Right lobe of liver (tissue), 6 donors: Measurements from ENCODE around the gene MBOAT1. TPM values are rescaled to one million over a fixed set of nuclear protein-coding genes. Genes with fewer than 3 reads are reported as not detected.

Source experiments
- ATAC-seq, 4 donors: fragments of 200-7000 bp; cut with Tn5 transposase; one replicate each; pipeline ENCODE4 v1.9.1; 2020; ENCODE audit warnings: mild to moderate bottlenecking in 4 of 4, moderate library complexity in 4 of 4
- DNase-seq, 3 donors: peaks; one replicate each; pipeline ENCODE4 v3.0.0-alpha.2; 2020
- H3K27ac ChIP-seq, 3 donors: fragments of 200-600 bp; one replicate each; pipeline ENCODE4 v1.8.0; 2022
- H3K27me3 ChIP-seq, 2 donors: fragments of 200-600 bp; one replicate each; pipeline ENCODE4 v1.8.0; 2022
- H3K36me3 ChIP-seq, 4 donors: fragments of 200-600 bp; sonication (generic) in 1 of 4; one replicate each; pipeline versions ENCODE4 v1.5.1 to v1.8.0; 2017 to 2022; ENCODE audit warnings: control low read depth in 1 of 4
- H3K4me1 ChIP-seq, 4 donors: fragments of 200-600 bp; sonication (generic) in 1 of 4; one replicate each; pipeline versions ENCODE4 v1.5.1 to v1.8.0; 2017 to 2022; ENCODE audit warnings: control low read depth in 1 of 4
- H3K4me3 ChIP-seq, 3 donors: fragments of 200-600 bp; one replicate each; pipeline ENCODE4 v1.8.0; 2022
- H3K9me3 ChIP-seq, 4 donors: fragments of 200-600 bp; sonication (generic) in 1 of 4; one replicate each; pipeline versions ENCODE4 v1.5.1 to v1.8.0; 2017 to 2022; ENCODE audit warnings: control low read depth in 1 of 4
- CTCF ChIP-seq, 4 donors: fragments of 200-600 bp in 3 of 4; fragments of 450-650 bp in 1 of 4; IDR thresholded peaks; one replicate each; pipeline versions ENCODE4 v1.5.1 to v1.8.0; 2016 to 2022; ENCODE audit warnings: antibody characterized with exemption in 4 of 4, mild to moderate bottlenecking in 2 of 4
- POLR2A ChIP-seq: fragments of 450-650 bp; IDR thresholded peaks from one replicate; pipeline ENCODE4 v1.6.1; 2017; ENCODE audit warnings: antibody characterized with exemption, mild to moderate bottlenecking
- WGBS: methylation state at CpG from one replicate; pipeline ENCODE4 v1.1.6; 2018; ENCODE audit warnings: low coverage, low lambda C conversion rate; ENCODE audit not compliant: insufficient coverage; ENCODE audit errors: missing lambda C conversion rate; 5-methylcytosine and 5-hydroxymethylcytosine counted together
- intact Hi-C, 2 donors: fragments of 100-400 bp; cut with DNase I; formaldehyde crosslinking; loops; one replicate each; pipeline versions ENCODE4 v1.11.2 to v1.14.1; 2022
- total RNA-seq, 6 experiments: library from RNA; depleted of rRNA in 2 of 6; stranded (reverse); fragments of >200 nt in 2 of 6; fragmentation: NEBNext Ultra II Directional in 3 of 6; extraction: Animal tissue kit (Norgen Biotek cat#: 25700) in 3 of 6; gene quantifications; one replicate each; pipeline versions ENCODE4 v1.1.0 to v1.2.4, GENCODE V29; 2016 to 2023
- donor health status: DM: no; HTN: yes; CAD: no.
- donor health status: DM: no; HTN: no; CAD: no.
- donor health status: DM: no; HTN: no; CAD: no.
- donor health status: DM: no; HTN: yes; CAD: no.
- donor health status: DM: no; HTN: yes; CAD: no.

Gene MBOAT1
- total RNA-seq, 6 experiments from 2014 or later: 3.6 to 10.0 (median 5.9) TPM

- H3K27me3 ChIP-seq: no peaks in the 10 kb centered on the region
- no peak overlapping the region for H3K27ac ChIP-seq
- ATAC-seq (no peak), DNase-seq (no peak)
- H3K9me3 ChIP-seq: no peaks in the 10 kb centered on the region
- H3K4me3 ChIP-seq: no peak overlapping the region
- H3K4me1 ChIP-seq: no peaks in the 10 kb centered on the region
- TF ChIP-seq CTCF (IDR thresholded peaks at IDR 0.05): no peak
- no peak for TF ChIP-seq POLR2A
- intact Hi-C loops: no loop called here
- WGBS: 81% methylated on average over 4 of the region's 4 CpGs
- H3K36me3 ChIP-seq: no peaks in the 10 kb centered on the region
These were observed 36.4 kb downstream of the MBOAT1 start for GRCh38 chr6:20175810-20176410.

GRCh38 chr6:20173833-20174792 is 38.2 kb downstream of the MBOAT1 start:
- no peaks in the 10 kb centered on the region for H3K9me3 ChIP-seq
- peak; percentile 15 to 33 (median 22) for ATAC-seq
- no peaks in the 10 kb centered on the region for H3K36me3 ChIP-seq
- H3K27me3 ChIP-seq: no peaks in the 10 kb centered on the region
- 63% methylated on average over 13 of the region's 13 CpGs for WGBS
- TF ChIP-seq CTCF (IDR thresholded peaks at IDR 0.05): no peak
- TF ChIP-seq POLR2A: no peak
- H3K4me3 ChIP-seq: no peak overlapping the region
- H3K4me1 ChIP-seq: peaks cover 0 to 10% (median 0%) of the 10 kb centered on the region in 4 donors
- no peak overlapping the region for H3K27ac ChIP-seq
- intact Hi-C loops: no loop called here
- DNase-seq: no peak

- Histone ChIP-seq H3K9me3 (no peaks in the 10 kb centered on the region), H3K27ac (no peak overlapping the region), H3K4me3 (no peak overlapping the region), H3K4me1 (peaks cover 0 to 14% (median 0%) of the 10 kb centered on the region in 4 donors), H3K27me3 (no peaks in the 10 kb centered on the region), H3K36me3 (no peaks in the 10 kb centered on the region)
- no peak for ATAC-seq
- WGBS: 94% methylated on average over 3 of the region's 3 CpGs
- no peak for DNase-seq
- TF ChIP-seq CTCF (IDR thresholded peaks at IDR 0.05) (no peak), POLR2A (no peak)
- intact Hi-C loops: no loop called here
These were observed 39.3 kb downstream of the MBOAT1 start for GRCh38 chr6:20172842-20173456.

GRCh38 chr6:20170455-20171148 is 41.7 kb downstream of the MBOAT1 start:
- Histone ChIP-seq H3K27ac (no peak overlapping the region), H3K4me1 (peaks cover 0 to 14% (median 0%) of the 10 kb centered on the region in 4 donors), H3K4me3 (no peak overlapping the region), H3K36me3 (no peaks in the 10 kb centered on the region), H3K27me3 (no peaks in the 10 kb centered on the region), H3K9me3 (no peaks in the 10 kb centered on the region)
- intact Hi-C loops: no loop called here
- ATAC-seq (no peak), DNase-seq (no peak)
- TF ChIP-seq POLR2A (no peak), CTCF (IDR thresholded peaks at IDR 0.05) (no peak)
- WGBS: 56% methylated on average over 4 of the region's 4 CpGs
